Stimulated activated CD4-positive, alpha-beta T cell treated with anti-CD3 and anti-CD28 coated beads, Interleukin-15, amount 100 ng/mL, for 48 hours (primary cell): ENCODE measurements around the gene ENPP1.
"Not testable (repeated sequence)": the region's sequence is repeated elsewhere in the genome, so short reads cannot be mapped to it uniquely, and the experiment has no call there.

ENCODE experiments used
- DNase-seq, 2 donors: peaks; one replicate each; pipeline ENCODE4 v3.0.0-alpha.2; 2020; ENCODE audit warnings: low read depth in 2 of 2

Gene ENPP1

GRCh38 chr6:131877999-131878789 is 70.4 kb downstream of the ENPP1 start:
- DNase-seq = no peak

- DNase-seq = no peak
These were observed 75.2 kb downstream of the ENPP1 start for GRCh38 chr6:131883016-131883415.

DNA sequence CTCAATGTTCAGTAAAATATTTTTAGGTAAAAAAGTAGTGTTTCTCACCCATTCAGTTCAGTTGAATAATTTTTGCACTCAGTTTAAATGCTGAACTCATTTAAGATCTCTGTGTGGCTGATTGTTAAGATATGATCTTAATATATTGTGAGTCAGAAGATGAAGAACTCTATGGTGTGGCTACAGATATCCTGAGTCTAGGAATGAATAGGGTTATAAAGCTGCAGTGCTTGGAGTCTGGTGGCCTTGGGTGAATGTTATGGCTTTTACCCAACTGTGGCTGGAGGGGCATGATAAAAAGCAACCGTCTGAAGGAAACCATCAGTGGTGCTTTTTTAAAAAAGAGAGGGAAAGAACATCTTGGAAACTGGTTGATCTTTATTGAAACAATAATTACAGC is 77.4 kb downstream of the ENPP1 start:
- no peak for DNase-seq

DNA sequence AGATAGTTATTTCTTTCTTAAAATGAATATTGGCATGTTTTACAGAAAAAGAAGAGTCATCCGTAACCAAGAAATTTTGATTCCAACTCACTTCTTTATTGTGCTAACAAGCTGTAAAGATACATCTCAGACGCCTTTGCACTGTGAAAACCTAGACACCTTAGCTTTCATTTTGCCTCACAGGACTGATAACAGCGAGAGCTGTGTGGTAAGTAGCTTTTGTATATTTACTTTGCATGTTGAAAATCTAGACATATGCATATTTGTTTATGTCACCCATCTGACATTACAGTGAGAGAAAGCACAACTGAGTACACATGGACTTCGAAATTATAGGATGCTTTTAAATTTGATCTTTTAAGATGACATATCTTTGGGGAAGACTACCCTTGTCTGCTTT is 78.7 kb downstream of the ENPP1 start:
- DNase-seq = no peak

DNA sequence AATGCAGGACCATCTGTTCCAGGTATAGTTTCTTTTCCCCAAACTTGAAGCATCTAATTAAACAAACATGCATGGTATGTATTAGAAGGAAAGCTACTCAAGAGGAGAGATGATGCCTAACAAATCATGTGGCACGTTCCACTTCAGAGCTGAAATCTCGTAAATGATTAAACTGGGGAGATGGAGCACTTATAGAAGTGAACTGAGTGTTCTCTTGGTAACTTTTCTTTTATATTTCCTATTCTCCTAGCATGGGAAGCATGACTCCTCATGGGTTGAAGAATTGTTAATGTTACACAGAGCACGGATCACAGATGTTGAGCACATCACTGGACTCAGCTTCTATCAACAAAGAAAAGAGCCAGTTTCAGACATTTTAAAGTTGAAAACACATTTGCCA is 82.3 kb downstream of the ENPP1 start:
- no peak for DNase-seq

DNA sequence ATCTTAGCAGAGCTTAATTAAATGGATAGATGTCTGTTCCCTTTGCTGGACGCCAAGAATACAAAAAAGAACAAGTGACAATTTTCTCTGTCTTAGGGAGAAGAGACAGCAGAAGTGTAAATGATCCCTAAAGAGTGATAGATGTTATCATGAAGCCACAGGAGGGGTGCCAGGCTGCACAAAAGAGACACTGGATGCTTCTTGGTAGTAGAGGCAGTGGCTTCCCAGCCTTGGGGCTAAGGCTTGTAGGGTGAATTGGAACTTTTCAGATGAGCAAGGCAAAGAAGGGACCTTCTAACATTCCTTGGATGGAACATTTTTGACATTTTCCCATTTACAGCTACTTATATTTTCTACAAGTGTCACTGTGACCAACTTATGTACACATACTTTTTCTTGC is 85.4 kb downstream of the ENPP1 start:
- no peak for DNase-seq

GRCh38 chr6:131894493-131895424 is 86.9 kb downstream of the ENPP1 start:
- no peak for DNase-seq

GRCh38 chr6:131897050-131897435 is 89.2 kb downstream of the ENPP1 start:
- no peak for DNase-seq

DNA sequence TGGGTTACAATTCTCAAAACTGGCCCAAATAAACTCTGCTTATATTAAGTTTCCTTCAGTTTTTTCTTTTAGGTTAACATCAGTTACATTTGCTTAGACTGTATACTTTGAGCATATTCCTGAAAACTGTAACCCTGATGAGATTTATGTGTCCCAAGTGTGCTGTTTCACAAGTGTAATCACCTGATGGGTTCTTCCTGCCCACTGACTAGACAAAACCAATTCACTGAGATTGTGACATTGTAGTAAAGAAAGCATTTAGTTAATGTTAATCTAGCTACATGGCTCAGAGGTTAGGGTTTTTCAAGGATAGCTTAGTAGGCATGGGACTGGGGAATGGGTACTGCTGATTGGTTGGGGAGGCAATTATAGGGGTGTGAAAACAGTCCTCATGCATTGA is 89.8 kb downstream of the ENPP1 start:
- no peak for DNase-seq

DNA sequence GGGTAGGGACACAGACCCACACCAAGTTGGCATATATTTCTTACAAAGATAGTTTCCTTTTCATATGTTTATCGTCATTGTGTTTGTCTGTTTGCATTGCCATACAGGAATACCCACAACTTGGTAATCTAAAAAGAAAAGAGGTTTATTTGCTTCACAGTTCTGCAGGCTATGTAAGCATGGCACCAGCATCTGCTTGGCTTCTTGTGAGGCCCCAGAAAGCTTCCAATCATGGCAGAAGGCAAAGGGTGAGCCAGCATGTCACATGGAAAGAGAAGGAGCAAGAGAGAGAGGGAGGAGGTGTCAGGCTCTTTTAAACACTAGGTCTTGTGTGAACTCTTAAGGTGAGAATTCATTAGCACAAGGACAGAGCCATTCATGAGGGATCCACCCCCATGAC is 90.9 kb downstream of the ENPP1 start:
- DNase-seq = no peak

GRCh38 chr6:131900231-131900630 is 92.4 kb downstream of the ENPP1 start:
- DNase-seq = no peak

- DNase-seq = not testable (repeated sequence)
These were observed 93.6 kb downstream of the ENPP1 start for GRCh38 chr6:131901326-131901873.

- DNase-seq = not testable (repeated sequence)
These were observed 95.9 kb downstream of the ENPP1 start for GRCh38 chr6:131903734-131904133.

- DNase-seq = not testable (repeated sequence)
These were observed 101.0 kb downstream of the ENPP1 start for GRCh38 chr6:131908787-131909186.

DNA sequence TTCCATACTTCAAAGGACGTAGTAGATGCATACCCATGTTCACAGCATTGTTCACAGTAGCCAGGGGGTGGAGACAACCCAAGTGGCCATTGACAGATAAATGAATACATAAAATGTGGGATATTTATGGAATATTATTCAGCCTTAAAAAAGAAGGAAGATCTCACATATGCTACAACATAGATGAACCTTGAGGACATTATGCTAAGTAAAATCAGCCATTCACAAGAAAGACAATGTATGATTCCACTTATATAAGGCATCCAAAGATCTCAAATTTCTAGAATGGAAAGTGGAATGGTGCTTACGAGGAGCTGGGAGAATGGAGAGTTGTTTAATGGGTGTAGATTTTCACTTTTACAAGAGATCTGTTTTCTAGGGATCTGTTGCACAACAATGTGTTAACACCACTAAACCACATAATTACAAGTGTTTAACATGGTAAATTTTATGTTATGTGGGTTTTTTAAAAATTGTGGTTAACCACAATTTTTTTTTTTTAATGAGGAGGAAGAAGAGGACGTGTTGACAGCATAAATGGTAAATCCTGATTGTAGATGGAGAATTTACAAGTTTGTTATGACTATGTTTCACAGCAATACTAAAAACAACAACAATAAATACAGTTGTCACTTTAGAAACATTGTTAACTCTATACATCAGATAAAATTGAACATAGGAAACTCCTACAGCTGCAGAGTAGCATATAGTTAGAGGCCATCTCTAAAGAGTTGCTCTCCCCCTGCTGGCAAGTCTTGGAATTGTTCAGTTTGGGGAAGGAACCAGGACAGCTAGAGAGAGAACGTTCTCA is 101.8 kb downstream of the ENPP1 start:
- DNase-seq = peak; percentile 36 to 63

DNA sequence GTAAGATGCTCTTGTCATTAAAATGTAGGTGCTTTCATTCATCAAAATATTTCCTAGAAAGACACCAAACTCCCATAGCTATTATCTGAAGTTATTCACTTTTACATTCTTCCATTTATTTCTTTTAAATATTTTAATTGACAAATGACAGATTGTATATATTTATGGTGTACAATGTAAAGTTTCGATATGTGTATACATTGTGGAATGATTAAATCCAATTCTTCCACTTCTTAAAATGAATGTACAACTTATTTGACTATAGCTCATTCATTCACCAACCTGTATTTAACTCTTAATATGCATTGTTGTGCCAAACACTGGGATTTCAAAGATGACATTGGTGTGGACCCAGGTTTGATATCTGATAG is 102.4 kb downstream of the ENPP1 start:
- no peak for DNase-seq

DNA sequence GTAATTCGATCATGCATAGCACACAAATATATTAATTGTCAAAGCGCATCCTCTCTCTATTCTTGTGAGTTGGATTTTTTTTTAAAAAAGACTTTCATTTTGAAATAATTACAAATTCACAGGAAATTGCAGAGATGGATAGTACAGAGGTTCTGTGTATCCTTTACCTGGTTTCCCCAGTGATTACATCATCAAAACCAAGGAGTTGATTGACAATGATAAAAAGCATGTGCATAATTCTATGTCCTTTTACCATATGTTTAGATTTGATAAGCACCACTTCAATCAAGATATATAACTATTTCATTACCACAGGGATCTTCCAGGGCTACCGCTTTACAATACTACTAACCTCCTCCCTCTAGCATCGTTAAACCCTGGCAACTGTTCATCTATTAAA is 103.1 kb downstream of the ENPP1 start:
- DNase-seq = no peak

- DNase-seq = no peak
These were observed 104.1 kb downstream of the ENPP1 start for GRCh38 chr6:131911951-131912350.

GRCh38 chr6:131914234-131914633 is 106.4 kb downstream of the ENPP1 start:
- no peak for DNase-seq

DNA sequence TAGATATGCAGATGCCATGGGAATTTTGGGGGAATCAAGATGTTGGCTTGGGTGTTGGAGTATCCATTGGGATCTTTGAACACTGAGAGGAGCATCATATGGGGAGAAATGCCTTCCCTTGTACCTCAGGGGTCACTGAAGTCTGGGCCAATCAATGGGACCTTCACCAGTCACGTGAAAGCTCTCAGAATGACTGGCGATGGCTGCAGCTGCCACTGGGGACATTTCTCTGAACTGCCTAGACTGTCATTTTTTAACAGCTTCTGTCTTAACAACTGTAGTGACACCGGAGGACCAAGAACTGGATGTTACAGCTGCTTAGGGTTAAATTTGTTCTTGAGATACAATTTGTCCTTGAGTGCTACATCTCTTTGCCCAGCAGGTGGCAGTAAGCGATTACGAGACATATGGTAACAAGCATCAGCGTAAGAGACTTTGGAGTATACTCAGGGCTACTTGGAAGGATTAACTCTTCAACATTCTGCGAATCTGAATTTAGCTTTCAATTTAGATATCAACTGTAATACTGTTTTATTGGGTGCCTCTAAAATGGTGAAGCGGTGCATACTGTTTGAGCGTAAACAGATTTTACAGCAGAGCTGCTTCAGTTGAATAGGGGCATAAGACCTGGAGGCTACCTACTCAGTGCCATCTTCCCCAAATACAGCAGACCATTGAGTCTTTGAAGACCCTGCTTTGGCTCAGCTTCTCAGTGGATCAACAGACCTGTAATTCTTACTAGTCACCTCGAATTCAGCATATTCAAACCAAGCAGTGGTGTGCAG is 107.3 kb downstream of the ENPP1 start:
- peak; percentile 1 to 45 for DNase-seq
